BLaER1 (cell line): Measurements from ENCODE around the gene BIRC2.

Experiments
- H3K27ac ChIP-seq: shearing (Covaris generic); formaldehyde crosslinking; 2 replicates; pipeline ENCODE4 v1.8.1; 2022
- H3K27me3 ChIP-seq: shearing (Covaris generic); formaldehyde crosslinking; 2 replicates; pipeline ENCODE4 v1.8.1; 2022
- H3K36me3 ChIP-seq: shearing (Covaris generic); formaldehyde crosslinking; 2 replicates; pipeline ENCODE4 v1.8.1; 2022
- H3K4me1 ChIP-seq: shearing (Covaris generic); formaldehyde crosslinking; 2 replicates; pipeline ENCODE4 v1.8.1; 2022
- H3K4me2 ChIP-seq: shearing (Covaris generic); formaldehyde crosslinking; 2 replicates; pipeline ENCODE4 v1.8.1; 2022
- H3K4me3 ChIP-seq: shearing (Covaris generic); formaldehyde crosslinking; 2 replicates; pipeline ENCODE4 v1.8.1; 2022
- H3K9ac ChIP-seq: shearing (Covaris generic); formaldehyde crosslinking; 2 replicates; pipeline ENCODE4 v1.8.1; 2022
- H3K9me3 ChIP-seq: shearing (Covaris generic); formaldehyde crosslinking; 2 replicates; pipeline ENCODE4 v1.8.1; 2022
- H4K20me1 ChIP-seq: shearing (Covaris generic); formaldehyde crosslinking; 2 replicates; pipeline ENCODE4 v1.8.1; 2022
- Cebpa-rat ChIP-seq: shearing (Covaris generic); IDR thresholded peaks from 2 replicates; pipeline ENCODE4 v1.8.1; 2022

BIRC2 gene

DNA sequence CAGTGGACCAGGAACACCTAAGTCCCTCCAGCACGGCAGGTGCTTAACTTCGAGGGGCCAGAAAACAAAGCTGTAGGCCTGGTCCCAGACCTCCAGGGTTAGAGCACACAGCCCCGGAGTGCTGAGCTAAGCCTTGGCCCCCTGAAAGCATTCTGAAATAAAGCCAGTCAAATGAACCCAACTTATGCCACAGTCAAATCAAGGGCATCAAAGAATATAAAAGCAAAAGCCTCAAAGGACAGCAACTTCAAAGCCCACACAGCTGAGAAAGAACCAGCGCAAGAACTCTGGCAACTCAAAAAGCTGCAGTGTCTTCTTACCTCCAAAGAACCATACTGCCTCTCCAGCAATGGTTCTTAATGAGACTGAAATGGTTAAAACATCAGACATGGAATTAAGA is 66.5 kb downstream of the BIRC2 start:
- H3K9me3 ChIP-seq = peaks cover 31% of the 10 kb centered on the region
- H3K27me3 ChIP-seq = no peaks in the 10 kb centered on the region
- H3K27ac ChIP-seq = no peak overlapping the region
- no peak for TF ChIP-seq Cebpa-rat
- H3K4me1 ChIP-seq = no peaks in the 10 kb centered on the region
- H3K36me3 ChIP-seq = peaks cover 69% of the 10 kb centered on the region
- no peak overlapping the region for H3K4me2 ChIP-seq
- no peak overlapping the region for H3K9ac ChIP-seq
- no peak overlapping the region for H3K4me3 ChIP-seq
- H4K20me1 ChIP-seq = peaks cover 100% of the 10 kb centered on the region

DNA sequence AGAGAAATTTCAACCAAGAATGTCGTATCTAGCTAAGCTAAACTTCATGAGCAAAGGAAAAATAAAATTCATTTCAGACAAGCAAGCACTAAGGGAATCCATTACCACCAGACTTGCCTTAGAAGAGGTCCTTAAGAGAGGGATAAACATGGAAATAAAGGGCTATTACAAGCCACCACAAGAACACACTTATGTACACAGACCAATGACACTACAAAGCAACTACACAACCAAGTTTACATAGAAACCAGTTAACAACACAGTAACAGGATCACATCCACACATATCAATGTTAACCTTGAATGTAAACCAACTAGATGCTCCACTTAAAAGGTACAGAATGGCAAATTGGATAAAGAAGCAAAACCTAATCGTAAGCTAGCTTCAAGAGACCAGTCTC is 67.5 kb downstream of the BIRC2 start:
- no peak overlapping the region for H3K4me2 ChIP-seq
- no peaks in the 10 kb centered on the region for H3K27me3 ChIP-seq
- no peak overlapping the region for H3K4me3 ChIP-seq
- H3K9me3 ChIP-seq = peaks cover 40% of the 10 kb centered on the region
- H3K36me3 ChIP-seq = peaks cover 70% of the 10 kb centered on the region
- no peaks in the 10 kb centered on the region for H3K4me1 ChIP-seq
- H4K20me1 ChIP-seq = peaks cover 100% of the 10 kb centered on the region
- TF ChIP-seq Cebpa-rat = no peak
- H3K27ac ChIP-seq = no peak overlapping the region
- H3K9ac ChIP-seq = no peak overlapping the region

DNA sequence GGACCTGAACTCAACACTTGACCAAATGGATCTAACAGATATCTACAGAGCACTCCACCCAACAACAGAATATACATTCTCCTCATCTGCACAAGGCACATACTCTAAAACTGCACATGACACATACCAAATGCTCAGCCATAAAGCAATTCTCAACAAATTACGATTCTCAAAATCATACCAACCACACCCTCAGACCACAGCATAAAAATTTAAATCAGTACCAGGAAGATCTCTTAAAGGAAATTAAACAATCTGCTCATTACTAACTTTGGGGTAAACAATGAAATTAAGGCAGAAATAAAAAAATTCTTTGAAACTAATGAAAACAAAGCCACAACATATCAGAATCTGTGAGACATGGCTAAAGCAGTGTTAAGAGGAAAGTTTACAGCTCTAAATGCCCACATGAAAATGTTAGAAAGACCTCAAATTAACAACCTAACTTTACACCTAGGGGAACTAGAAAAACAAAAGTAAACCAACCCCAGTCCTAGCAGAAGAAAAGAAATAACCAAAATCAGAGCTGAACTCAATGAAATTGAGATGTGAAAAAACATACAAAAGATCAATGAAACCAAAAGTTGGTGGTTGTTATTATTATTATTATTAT is 68.4 kb downstream of the BIRC2 start:
- Histone ChIP-seq H3K27me3 (no peaks in the 10 kb centered on the region), H3K4me1 (0 out of 2 replicates have a peak, but pooled peaks cover 1% of the 10 kb centered on the region), H3K9ac (no peak overlapping the region), H3K4me2 (no peak overlapping the region), H3K4me3 (no peak overlapping the region), H3K36me3 (peaks cover 71% of the 10 kb centered on the region), H3K27ac (no peak overlapping the region), H4K20me1 (peaks cover 100% of the 10 kb centered on the region), H3K9me3 (peaks cover 45% of the 10 kb centered on the region)
- TF ChIP-seq Cebpa-rat = no peak

GRCh38 chr11:102416976-102417375 is 70.0 kb downstream of the BIRC2 start:
- Histone ChIP-seq H3K9me3 (peaks cover 45% of the 10 kb centered on the region), H3K4me3 (no peak overlapping the region), H3K4me2 (no peak overlapping the region), H4K20me1 (peaks cover 100% of the 10 kb centered on the region), H3K4me1 (peaks cover 17% of the 10 kb centered on the region), H3K36me3 (peaks cover 59% of the 10 kb centered on the region), H3K9ac (no peak overlapping the region), H3K27me3 (no peaks in the 10 kb centered on the region), H3K27ac (no peak overlapping the region)
- TF ChIP-seq Cebpa-rat = no peak

GRCh38 chr11:102419181-102419580 is 72.2 kb downstream of the BIRC2 start:
- Histone ChIP-seq H3K36me3 (peaks cover 49% of the 10 kb centered on the region), H4K20me1 (peaks cover 100% of the 10 kb centered on the region), H3K4me2 (no peak overlapping the region), H3K4me1 (peaks cover 38% of the 10 kb centered on the region), H3K4me3 (no peak overlapping the region), H3K27ac (no peak overlapping the region), H3K27me3 (no peaks in the 10 kb centered on the region), H3K9ac (no peak overlapping the region), H3K9me3 (peaks cover 45% of the 10 kb centered on the region)
- TF ChIP-seq Cebpa-rat = no peak

DNA sequence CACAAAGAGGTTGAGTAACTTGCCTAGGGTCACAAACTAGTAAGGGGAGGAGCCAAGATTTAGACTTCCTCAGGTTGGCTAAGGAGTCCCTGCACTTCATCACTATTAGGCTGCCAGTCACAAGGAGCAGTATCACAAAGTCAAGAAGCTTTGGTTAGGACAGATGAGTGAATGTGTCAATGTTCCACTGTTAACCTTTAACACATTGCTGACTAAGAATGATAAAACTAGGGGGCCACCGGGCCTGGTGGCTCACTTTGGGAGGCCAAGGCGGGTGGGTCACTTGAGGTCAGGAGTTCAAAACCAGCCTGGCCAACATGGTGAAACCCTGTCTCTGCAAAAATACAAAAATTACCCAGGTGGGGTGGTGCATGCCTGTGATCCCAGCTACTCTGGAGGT is 73.5 kb downstream of the BIRC2 start:
- Histone ChIP-seq H4K20me1 (peaks cover 100% of the 10 kb centered on the region), H3K4me2 (peak overlapping the region; percentile 32), H3K4me1 (peaks cover 52% of the 10 kb centered on the region), H3K27ac (no peak overlapping the region), H3K27me3 (no peaks in the 10 kb centered on the region), H3K9me3 (peaks cover 43% of the 10 kb centered on the region), H3K36me3 (peaks cover 60% of the 10 kb centered on the region), H3K9ac (no peak overlapping the region), H3K4me3 (no peak overlapping the region)
- no peak for TF ChIP-seq Cebpa-rat

GRCh38 chr11:102421261-102421660 is 74.2 kb downstream of the BIRC2 start:
- peaks cover 100% of the 10 kb centered on the region for H4K20me1 ChIP-seq
- H3K9ac ChIP-seq = no peak overlapping the region
- no peak for TF ChIP-seq Cebpa-rat

DNA sequence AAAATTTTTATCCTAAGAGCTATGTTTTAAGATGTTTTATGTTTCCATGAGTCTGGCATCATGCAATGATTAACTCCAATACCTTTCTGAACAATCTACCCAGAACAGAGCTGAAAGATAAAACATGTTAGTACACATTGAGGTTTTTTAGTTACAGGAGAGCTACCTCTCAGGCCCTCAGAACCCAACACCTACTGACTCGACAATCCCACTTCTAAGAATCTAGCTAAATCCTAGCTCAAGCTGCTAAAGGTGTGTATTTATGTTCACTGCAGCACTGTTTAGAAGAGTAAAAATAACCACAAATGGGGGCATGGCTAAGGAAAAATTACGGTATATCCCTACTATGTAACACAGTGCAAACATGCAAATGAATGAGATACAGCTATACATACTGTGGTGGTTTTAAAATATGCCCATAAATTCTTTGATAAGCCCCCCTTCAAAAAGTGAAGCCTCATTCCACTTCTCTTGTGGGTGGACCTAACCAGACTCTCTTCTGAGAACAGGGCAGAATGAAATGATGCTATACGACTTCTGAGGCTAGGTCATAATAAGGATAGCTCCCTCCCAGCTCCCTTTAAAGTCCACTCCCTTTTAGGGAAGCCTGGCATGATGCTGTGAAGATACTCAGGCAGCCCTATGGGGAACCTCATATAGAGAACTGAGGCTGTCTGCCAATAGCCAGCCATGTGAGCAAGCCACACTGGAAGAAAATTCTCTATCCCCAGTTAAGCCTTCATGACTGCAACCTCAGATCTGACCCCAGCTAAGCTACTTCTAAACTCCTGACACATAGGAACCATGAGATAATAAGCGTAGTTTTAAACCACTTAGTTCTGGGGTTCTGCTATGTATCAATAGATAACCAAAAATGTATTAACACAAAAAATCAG is 76.1 kb downstream of the BIRC2 start:
- no peak for TF ChIP-seq Cebpa-rat
- peaks cover 100% of the 10 kb centered on the region for H4K20me1 ChIP-seq
- peaks cover 18% of the 10 kb centered on the region for H3K9me3 ChIP-seq
- peaks cover 60% of the 10 kb centered on the region for H3K36me3 ChIP-seq
- no peak overlapping the region for H3K4me3 ChIP-seq
- no peak overlapping the region; the same call in 1 of the 2 replicates for H3K4me2 ChIP-seq
- H3K27ac ChIP-seq = no peak overlapping the region
- no peak overlapping the region for H3K9ac ChIP-seq
- H3K4me1 ChIP-seq = peaks cover 56% of the 10 kb centered on the region
- no peaks in the 10 kb centered on the region for H3K27me3 ChIP-seq

More at GRCh38 chr11:102421261-102421660, 74.2 kb downstream of the BIRC2 start:
- Histone ChIP-seq H3K27me3 (no peaks in the 10 kb centered on the region), H3K4me2 (peak overlapping the region; percentile 32), H3K36me3 (peaks cover 60% of the 10 kb centered on the region), H3K9me3 (peaks cover 36% of the 10 kb centered on the region), H3K4me1 (peaks cover 56% of the 10 kb centered on the region), H3K27ac (no peak overlapping the region), H3K4me3 (no peak overlapping the region)

- Histone ChIP-seq H3K4me3 (no peak overlapping the region), H3K36me3 (peaks cover 57% of the 10 kb centered on the region), H3K4me2 (peak overlapping the region; percentile 21), H3K4me1 (peaks cover 60% of the 10 kb centered on the region), H3K9me3 (peaks cover 9% of the 10 kb centered on the region), H3K27me3 (no peaks in the 10 kb centered on the region), H4K20me1 (peaks cover 100% of the 10 kb centered on the region), H3K27ac (no peak overlapping the region), H3K9ac (no peak overlapping the region)
- TF ChIP-seq Cebpa-rat = no peak
These were observed 76.9 kb downstream of the BIRC2 start for GRCh38 chr11:102423936-102424335.

DNA sequence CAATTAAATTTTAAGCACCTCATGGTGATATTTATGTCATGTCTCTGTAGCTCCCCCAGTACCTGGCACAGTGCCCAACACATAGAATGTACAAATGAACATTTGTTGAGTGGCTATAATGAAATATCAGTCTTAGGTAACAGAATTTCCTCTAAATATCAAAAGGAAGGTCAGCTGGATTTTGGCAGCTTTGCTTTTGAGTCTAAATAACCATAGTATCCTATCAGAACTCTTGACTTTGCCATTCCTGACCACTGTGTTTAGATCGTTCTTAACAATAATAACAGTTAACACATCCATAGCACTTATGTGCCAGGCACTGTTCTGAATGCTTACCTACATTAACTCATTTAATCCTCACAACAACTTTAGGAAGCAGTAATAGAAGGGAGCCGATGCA is 79.0 kb downstream of the BIRC2 start:
- Histone ChIP-seq H3K9ac (no peak overlapping the region), H3K27me3 (no peaks in the 10 kb centered on the region), H4K20me1 (peaks cover 100% of the 10 kb centered on the region), H3K36me3 (peaks cover 49% of the 10 kb centered on the region), H3K4me2 (no peak overlapping the region), H3K4me3 (no peak overlapping the region), H3K27ac (no peak overlapping the region), H3K9me3 (no peaks in the 10 kb centered on the region), H3K4me1 (peaks cover 74% of the 10 kb centered on the region)
- TF ChIP-seq Cebpa-rat = no peak
